Measurements from ENCODE around the gene RAB29. TPM values are rescaled to one million over a fixed set of nuclear protein-coding genes. Genes with fewer than 3 reads are reported as not detected.

The RAB29 gene
- total RNA-seq, 4 donors from 2014 or later, result 8.4 to 13.8 (median 10.7) TPM

GRCh38 chr1:205774198-205775014 lies 876 bp downstream of the RAB29 start:
- no peak for DNase-seq
- H3K4me1 ChIP-seq, result peaks cover 3 to 9% of the 10 kb centered on the region in 2 donors
- peak overlapping the region; percentile 65 to 77 (median 73) for H3K27ac ChIP-seq
- H3K27me3 ChIP-seq, result no peaks in the 10 kb centered on the region
- H3K9me3 ChIP-seq, result no peaks in the 10 kb centered on the region
- H3K4me3 ChIP-seq, result peak overlapping the region; percentile 81 to 90 (median 85)
- peaks cover 0 to 16% of the 10 kb centered on the region in 2 donors for H3K36me3 ChIP-seq
- in situ Hi-C loops (cut with MboI; ENCODE audit: low sequenced_read_pairs in 4 of 4), result loop anchor here in 2 of 4 donors (25.0 kb wide), 2 partner anchors 138 to 338 kb away; partner anchors contain the start of gene AVPR1B (in 1 of the 2)
- no peak for TF ChIP-seq POLR2A (IDR thresholded peaks at IDR 0.05)
- no peak for TF ChIP-seq CTCF (IDR thresholded peaks at IDR 0.05 in 4 of 5, conservative IDR thresholded peaks at IDR 0.05 in 1 of 5)
- peak; percentile 14 to 18 for ATAC-seq
- intact Hi-C loops (cut with DNase I; ENCODE audit: low total_unique reads), result no loop called here

- Histone ChIP-seq H3K36me3 (peaks cover 0 to 19% of the 10 kb centered on the region in 2 donors), H3K4me3 (no peak overlapping the region), H3K27ac (no peak overlapping the region), H3K4me1 (peaks cover 3 to 9% of the 10 kb centered on the region in 2 donors), H3K27me3 (no peaks in the 10 kb centered on the region), H3K9me3 (no peaks in the 10 kb centered on the region)
- ATAC-seq (no peak), DNase-seq (no peak)
- intact Hi-C loops (cut with DNase I; ENCODE audit: low total_unique reads) (no loop called here), in situ Hi-C loops (cut with MboI; ENCODE audit: low sequenced_read_pairs in 4 of 4) (no loop called here)
- TF ChIP-seq CTCF (IDR thresholded peaks at IDR 0.05 in 4 of 5, conservative IDR thresholded peaks at IDR 0.05 in 1 of 5) (no peak), POLR2A (IDR thresholded peaks at IDR 0.05) (no peak)
These were observed 2.7 kb downstream of the RAB29 start for GRCh38 chr1:205772607-205773032.

GRCh38 chr1:205770618-205771017 lies 4.7 kb downstream of the RAB29 start:
- Histone ChIP-seq H3K4me3 (no peak overlapping the region), H3K9me3 (no peaks in the 10 kb centered on the region), H3K27me3 (no peaks in the 10 kb centered on the region), H3K36me3 (peaks cover 0 to 19% of the 10 kb centered on the region in 2 donors), H3K4me1 (peaks cover 3 to 4% of the 10 kb centered on the region in 2 donors), H3K27ac (no peak overlapping the region)
- in situ Hi-C loops (cut with MboI; ENCODE audit: low sequenced_read_pairs in 4 of 4), result no loop called here
- intact Hi-C loops (cut with DNase I; ENCODE audit: low total_unique reads), result no loop called here
- no peak for DNase-seq
- no peak for ATAC-seq
- no peak for TF ChIP-seq CTCF (IDR thresholded peaks at IDR 0.05 in 4 of 5, conservative IDR thresholded peaks at IDR 0.05 in 1 of 5)
- TF ChIP-seq POLR2A (IDR thresholded peaks at IDR 0.05), result no peak

GRCh38 chr1:205769641-205770365 lies 5.5 kb downstream of the RAB29 start:
- no peak for DNase-seq
- peaks cover 0 to 19% of the 10 kb centered on the region in 2 donors for H3K36me3 ChIP-seq
- no peak for ATAC-seq
- H3K9me3 ChIP-seq, result no peaks in the 10 kb centered on the region
- TF ChIP-seq POLR2A (IDR thresholded peaks at IDR 0.05) (no peak), CTCF (IDR thresholded peaks at IDR 0.05 in 4 of 5, conservative IDR thresholded peaks at IDR 0.05 in 1 of 5) (no peak)
- peaks cover 3% of the 10 kb centered on the region in 2 donors for H3K4me1 ChIP-seq
- no peak overlapping the region for H3K4me3 ChIP-seq
- intact Hi-C loops (cut with DNase I; ENCODE audit: low total_unique reads), result no loop called here
- in situ Hi-C loops (cut with MboI; ENCODE audit: low sequenced_read_pairs in 4 of 4), result no loop called here
- no peak overlapping the region for H3K27ac ChIP-seq
- no peaks in the 10 kb centered on the region for H3K27me3 ChIP-seq

Data from gastrocnemius medialis (tissue), 4 donors.